Measurements from ENCODE around the gene MEPCE. TPM values are rescaled to one million over a fixed set of nuclear protein-coding genes. Genes with fewer than 3 reads are reported as not detected.

MEPCE gene
- total RNA-seq, 2 donors from 2014 or later, result 12.6 to 21.9 TPM

- Histone ChIP-seq H3K9me3 (no peaks in the 10 kb centered on the region), H3K36me3 (no peaks in the 10 kb centered on the region), H3K27ac (no peak overlapping the region), H3K27me3 (no peaks in the 10 kb centered on the region), H3K4me3 (no peak overlapping the region), H3K4me1 (no peaks in the 10 kb centered on the region)
- DNase-seq (ENCODE audit: low spot score), result no peak
- no peak for TF ChIP-seq CTCF (IDR thresholded peaks at IDR 0.05)
Measured at GRCh38 chr7:100386940-100387339, 42.7 kb upstream of the MEPCE start.

GRCh38 chr7:100387695-100388094 is 41.9 kb upstream of the MEPCE start:
- no peak for DNase-seq (ENCODE audit: low spot score)
- TF ChIP-seq CTCF (IDR thresholded peaks at IDR 0.05), result no peak
- H3K36me3 ChIP-seq, result no peaks in the 10 kb centered on the region
- H3K27me3 ChIP-seq, result no peaks in the 10 kb centered on the region
- no peak overlapping the region for H3K4me3 ChIP-seq
- H3K4me1 ChIP-seq, result no peaks in the 10 kb centered on the region
- no peak overlapping the region for H3K27ac ChIP-seq
- H3K9me3 ChIP-seq, result no peaks in the 10 kb centered on the region

GRCh38 chr7:100389437-100390088 is 40.1 kb upstream of the MEPCE start:
- Histone ChIP-seq H3K4me1 (no peaks in the 10 kb centered on the region), H3K27me3 (no peaks in the 10 kb centered on the region), H3K36me3 (no peaks in the 10 kb centered on the region), H3K9me3 (no peaks in the 10 kb centered on the region), H3K27ac (no peak overlapping the region), H3K4me3 (no peak overlapping the region)
- no peak for TF ChIP-seq CTCF (IDR thresholded peaks at IDR 0.05)
- no peak for DNase-seq (ENCODE audit: low spot score)

- H3K27ac ChIP-seq, result no peak overlapping the region
- TF ChIP-seq CTCF (IDR thresholded peaks at IDR 0.05), result no peak
- H3K9me3 ChIP-seq, result no peaks in the 10 kb centered on the region
- H3K4me1 ChIP-seq, result no peaks in the 10 kb centered on the region
- H3K27me3 ChIP-seq, result no peaks in the 10 kb centered on the region
- no peaks in the 10 kb centered on the region for H3K36me3 ChIP-seq
- H3K4me3 ChIP-seq, result no peak overlapping the region
- no peak for DNase-seq (ENCODE audit: low spot score)
Measured at GRCh38 chr7:100390286-100391009, 39.2 kb upstream of the MEPCE start.

GRCh38 chr7:100393233-100393905 is 36.3 kb upstream of the MEPCE start:
- no peaks in the 10 kb centered on the region for H3K9me3 ChIP-seq
- DNase-seq (ENCODE audit: low spot score), result no peak
- H3K4me1 ChIP-seq, result no peaks in the 10 kb centered on the region
- TF ChIP-seq CTCF (IDR thresholded peaks at IDR 0.05), result no peak
- H3K4me3 ChIP-seq, result no peak overlapping the region
- H3K27ac ChIP-seq, result no peak overlapping the region
- H3K27me3 ChIP-seq, result no peaks in the 10 kb centered on the region
- H3K36me3 ChIP-seq, result no peaks in the 10 kb centered on the region

Data from right atrium auricular region (tissue), 2 donors.